H1 (cell line): ENCODE data around the gene ISOC2. TPM values are rescaled to one million over a fixed set of nuclear protein-coding genes. Genes with fewer than 3 reads are reported as not detected.
"Not testable (repeated sequence)": the region's sequence is repeated elsewhere in the genome, so short reads cannot be mapped to it uniquely, and the experiment has no call there.

Experiments used
- CTCF ChIA-PET: fragments of 300-600 bp; sonication (Branson Sonifier 250); formaldehyde crosslinking; loops from one replicate; lab custom pipeline; 2021; ENCODE audit not compliant: partially characterized antibody; lab: Charles Lee
- POLR2A ChIA-PET: fragments of 300-600 bp; sonication (Branson Sonifier 250); formaldehyde crosslinking; loops from one replicate; lab custom pipeline; 2021; ENCODE audit warnings: inconsistent platforms; ENCODE audit not compliant: partially characterized antibody; lab: Charles Lee
- DNase-seq, 2 experiments: peaks; one replicate each; pipeline versions ENCODE4 v3.0.0 to v3.0.0-alpha.2; 2010 to 2022; ENCODE audit warnings: low spot score in 2 of 2, low read depth in 1 of 2, mixed read lengths in 1 of 2
- FAIRE-seq: peaks from 2 replicates; lab custom pipeline; 2011; peaks lifted over from hg19 to GRCh38; lab: Jason Lieb, UNC
- H2AFZ ChIP-seq: 2 replicates; pipeline ENCODE4 v1.8.1; 2012; ENCODE audit warnings: low read length, inconsistent platforms
- H2AK5ac ChIP-seq: 2 replicates; pipeline ENCODE4 v1.6.1; 2013; ENCODE audit warnings: low read depth, low read length
- H2BK120ac ChIP-seq: replicated peaks from 2 replicates; pipeline ENCODE3; 2013; ENCODE audit warnings: low read depth, low read length, inconsistent platforms
- H2BK12ac ChIP-seq: 2 replicates; pipeline ENCODE4 v1.6.1; 2013; ENCODE audit warnings: low read depth, low read length
- H2BK15ac ChIP-seq: 2 replicates; pipeline ENCODE4 v1.6.1; 2013; ENCODE audit warnings: low read length
- H2BK20ac ChIP-seq: 2 replicates; pipeline ENCODE4 v1.6.1; 2013; ENCODE audit warnings: low read length
- H2BK5ac ChIP-seq: 2 replicates; pipeline ENCODE4 v1.6.1; 2013; ENCODE audit warnings: low read depth, low read length
- H3K14ac ChIP-seq: 2 replicates; pipeline ENCODE4 v1.6.1; 2013; ENCODE audit warnings: inconsistent platforms; ENCODE audit not compliant: insufficient read length
- H3K18ac ChIP-seq: 2 replicates; pipeline ENCODE4 v1.6.1; 2013; ENCODE audit warnings: low read length; ENCODE audit errors: extremely low read depth
- H3K23ac ChIP-seq: 2 replicates; pipeline ENCODE4 v1.6.1; 2013; ENCODE audit warnings: inconsistent platforms; ENCODE audit not compliant: insufficient read length
- H3K23me2 ChIP-seq: 2 replicates; pipeline ENCODE4 v1.6.1; 2013; ENCODE audit warnings: low read depth, low read length
- H3K27ac ChIP-seq: 2 replicates; pipeline ENCODE4 v1.6.1; 2011; ENCODE audit warnings: low read depth, low read length, inconsistent platforms
- H3K27me3 ChIP-seq, 4 experiments: replicated peaks in 1 of 4; 1 replicate in 1 of 4; 2 replicates in 3 of 4; pipeline versions ENCODE4 v1.6.1 to v1.8.1; 2011 to 2013; ENCODE audit warnings: low read length in 3 of 4, mild to moderate bottlenecking in 3 of 4, inconsistent platforms in 2 of 4, mixed read lengths in 2 of 4, moderate library complexity in 1 of 4; ENCODE audit not compliant: control insufficient read depth in 3 of 4, insufficient read depth in 3 of 4; ENCODE audit errors: extremely low read depth in 1 of 4
- H3K36me3 ChIP-seq, 4 experiments: 2 replicates each; pipeline versions ENCODE4 v1.6.1 to v1.8.1; 2011 to 2013; ENCODE audit warnings: mild to moderate bottlenecking in 4 of 4, low read length in 3 of 4, moderate library complexity in 2 of 4, control low read depth in 1 of 4, inconsistent platforms in 1 of 4; ENCODE audit not compliant: insufficient read depth in 4 of 4, control insufficient read depth in 2 of 4
- H3K4ac ChIP-seq: replicated peaks from 2 replicates; pipeline ENCODE3; 2013; ENCODE audit warnings: low read length, low read depth, mixed read lengths, inconsistent platforms; ENCODE audit not compliant: insufficient read length
- H3K4me1 ChIP-seq, 4 experiments: replicated peaks in 1 of 4; 1 replicate in 1 of 4; 2 replicates in 3 of 4; pipeline versions ENCODE4 v1.6.1 to v1.8.1; 2011 to 2013; ENCODE audit warnings: low read length in 3 of 4, inconsistent platforms in 2 of 4, mixed read lengths in 1 of 4; ENCODE audit not compliant: insufficient read depth in 4 of 4, control insufficient read depth in 3 of 4
- H3K4me2 ChIP-seq, 2 experiments: 2 replicates each; pipeline versions ENCODE4 v1.6.1 to v1.8.1; 2011 to 2013; ENCODE audit warnings: low read depth in 2 of 2, low read length in 2 of 2, control low read depth in 1 of 2, inconsistent platforms in 1 of 2, mild to moderate bottlenecking in 1 of 2; ENCODE audit not compliant: insufficient read depth in 1 of 2
- H3K4me3 ChIP-seq, 4 experiments: fragments of 200-600, 300-600 bp in 1 of 4; sonication (generic), shearing (Covaris generic), sonication (Bioruptor Twin) in 1 of 4; 2 replicates each; pipeline versions ENCODE4 v1.5.1 to v1.8.1; 2011 to 2016; ENCODE audit warnings: low read length in 4 of 4, low read depth in 3 of 4, control low read depth in 2 of 4, inconsistent platforms in 2 of 4, mild to moderate bottlenecking in 2 of 4, mixed read lengths in 1 of 4, moderate library complexity in 1 of 4; ENCODE audit not compliant: insufficient read depth in 2 of 4; ENCODE audit errors: extremely low read depth in 1 of 4
- H3K56ac ChIP-seq: replicated peaks from 2 replicates; pipeline ENCODE3; 2013; ENCODE audit warnings: low read depth, mild to moderate bottlenecking, mixed read lengths, low read length, inconsistent platforms; ENCODE audit not compliant: insufficient read length
- H3K79me1 ChIP-seq: 2 replicates; pipeline ENCODE4 v1.6.1; 2013; ENCODE audit warnings: low read depth, low read length, control low read depth
- H3K79me2 ChIP-seq, 2 experiments: 2 replicates each; pipeline versions ENCODE4 v1.6.1 to v1.8.1; 2012 to 2013; ENCODE audit warnings: low read length in 2 of 2, mild to moderate bottlenecking in 2 of 2, inconsistent platforms in 1 of 2; ENCODE audit not compliant: insufficient read depth in 2 of 2, control insufficient read depth in 1 of 2
- H3K9ac ChIP-seq, 4 experiments: replicated peaks in 1 of 4; 1 replicate in 1 of 4; 2 replicates in 3 of 4; pipeline versions ENCODE4 v1.6.1 to v1.8.1; 2011 to 2013; ENCODE audit warnings: low read depth in 3 of 4, low read length in 3 of 4, control low read depth in 2 of 4, mild to moderate bottlenecking in 2 of 4, moderate library complexity in 2 of 4, inconsistent platforms in 1 of 4; ENCODE audit errors: extremely low read depth in 1 of 4
- H3K9me3 ChIP-seq, 2 experiments: 2 replicates each; pipeline versions ENCODE4 v1.6.1 to v1.8.1; 2012 to 2013; ENCODE audit warnings: mild to moderate bottlenecking in 2 of 2, moderate library complexity in 2 of 2, control low read depth in 1 of 2, inconsistent platforms in 1 of 2, low read depth in 1 of 2, low read length in 1 of 2, mixed read lengths in 1 of 2; ENCODE audit not compliant: insufficient read depth in 2 of 2
- H4K20me1 ChIP-seq, 2 experiments: replicated peaks in 1 of 2; 2 replicates each; pipeline versions ENCODE3 to v1.8.1; 2011 to 2013; ENCODE audit warnings: inconsistent platforms in 2 of 2, low read length in 2 of 2, mild to moderate bottlenecking in 1 of 2; ENCODE audit not compliant: insufficient read depth in 2 of 2, control insufficient read depth in 1 of 2
- H4K5ac ChIP-seq: 2 replicates; pipeline ENCODE4 v1.6.1; 2013; ENCODE audit warnings: low read length, low read depth, mixed read lengths, inconsistent platforms; ENCODE audit not compliant: insufficient read length
- H4K8ac ChIP-seq: 2 replicates; pipeline ENCODE4 v1.8.0; 2013; ENCODE audit warnings: mild to moderate bottlenecking, moderate library complexity, low read length, inconsistent platforms; ENCODE audit not compliant: insufficient read depth; ENCODE audit errors: extremely low read depth
- H4K91ac ChIP-seq: replicated peaks from 2 replicates; pipeline ENCODE3; 2013; ENCODE audit warnings: low read length, mixed read lengths, inconsistent platforms; ENCODE audit not compliant: insufficient read length
- WGBS, 2 experiments: shearing (Covaris generic) in 1 of 2; methylation state at CpG; one replicate each; pipeline versions ENCODE4 v1.1.6 to v1.1.7; 2013 to 2015; ENCODE audit warnings: low lambda C conversion rate in 2 of 2, mixed read lengths in 2 of 2, inconsistent platforms in 1 of 2, low coverage in 1 of 2, missing lambda C conversion rate in 1 of 2; ENCODE audit not compliant: insufficient replicate concordance in 2 of 2, insufficient coverage in 1 of 2, insufficient read length in 1 of 2; ENCODE audit errors: extremely low coverage in 1 of 2, missing lambda C conversion rate in 1 of 2; 5-methylcytosine and 5-hydroxymethylcytosine counted together
- polyA plus RNA-seq, 7 experiments: library from polyadenylated mRNA; depleted of rRNA in 3 of 7; stranded (reverse) in 5 of 7; unstranded in 2 of 7; fragments of >200 nt in 5 of 7; fragments of 200-250 nt in 2 of 7; gene quantifications; 1 replicate in 5 of 7; 2 replicates in 1 of 7; 4 replicates in 1 of 7; pipeline versions ENCODE4 v1.2.1 to v1.2.3, GENCODE V29; 2011 to 2013; ENCODE audit warnings: missing spikeins in 2 of 7, mixed read lengths in 2 of 7
- total RNA-seq: library from RNA; stranded (reverse); fragmentation: NEBNext Ultra II Directional; extraction: Animal tissue kit (Norgen Biotek cat#: 25700); gene quantifications from 2 replicates; pipeline ENCODE4 v1.2.1, GENCODE V29; 2021

Gene ISOC2
- total and polyA plus RNA-seq, 2 of the 8 experiments (the other 6 are each of a cell fraction or from before 2014, with no cell fraction given), result 96.9 to 152 TPM

DNA sequence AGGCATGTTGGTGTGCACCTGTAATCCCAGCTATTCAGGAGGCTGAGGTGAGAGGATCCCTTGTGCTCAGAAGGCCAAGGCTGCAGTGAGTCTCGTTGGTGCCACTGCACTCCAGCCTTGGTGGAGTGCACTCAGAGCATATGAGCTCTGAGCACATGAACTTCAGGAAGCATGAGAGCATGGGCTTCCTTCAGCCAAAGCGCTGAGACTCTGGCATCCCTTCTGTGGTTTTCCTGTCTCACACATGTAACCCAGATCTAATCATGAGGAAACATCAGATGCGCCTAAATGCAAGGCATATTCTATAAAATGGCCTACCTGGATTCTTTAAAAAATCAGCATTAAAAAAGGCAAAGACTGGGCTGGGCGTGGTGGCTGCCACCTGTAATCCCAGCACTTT, 40.2 kb downstream of the ISOC2 start:
- not testable (repeated sequence) for H3K9ac ChIP-seq, H3K4me1 ChIP-seq, H3K36me3 ChIP-seq, H2BK20ac ChIP-seq, H3K79me2 ChIP-seq, H3K9me3 ChIP-seq, H3K14ac ChIP-seq, H2BK120ac ChIP-seq, H2AK5ac ChIP-seq, DNase-seq, H2BK5ac ChIP-seq, H3K23me2 ChIP-seq, H3K27ac ChIP-seq, H2BK12ac ChIP-seq, H4K91ac ChIP-seq, H4K8ac ChIP-seq, FAIRE-seq, H3K79me1 ChIP-seq, H4K5ac ChIP-seq, H4K20me1 ChIP-seq, H3K56ac ChIP-seq, H3K4me3 ChIP-seq, H3K4me2 ChIP-seq, H3K23ac ChIP-seq, H3K18ac ChIP-seq, H2BK15ac ChIP-seq, H3K4ac ChIP-seq, H2AFZ ChIP-seq
- WGBS, 2 experiments, result 81% methylated on average over 4 of the region's 4 CpGs; no CpG with 5 or more reads in 1 of the 2 experiments
- H3K27me3 ChIP-seq, result peaks cover 0 to 11% (median under 1%) of the 10 kb centered on the region in 4 experiments; a peak in 1 of 7 replicates
- POLR2A ChIA-PET, result interaction anchor here (0.7 to 34.6 kb wide), 2 partner anchors 26 to 28 kb away, joined by 3 to 874 read pairs; partner anchors contain the start of genes RPL28, TMEM238 and UBE2S
- CTCF ChIA-PET, result interaction anchor here (0.7 to 4.3 kb wide), 5 partner anchors 8 to 211 kb away, joined by 3 to 13 read pairs (median 4); no protein-coding TSS in a partner anchor
